Spleen (tissue), 11 donors: Measurements from ENCODE around the gene INTS3. TPM values are rescaled to one million over a fixed set of nuclear protein-coding genes. Genes with fewer than 3 reads are reported as not detected.

Source experiments
- DNase-seq: peaks from one replicate; pipeline ENCODE4 v3.0.0-alpha.2; 2020
- H3K27ac ChIP-seq, 8 donors: fragments of 200-600 bp; sonication (generic) in 7 of 8; 1 replicate in 4 of 8; 2 replicates in 4 of 8; pipeline versions ENCODE4 v1.5.0 to v1.8.0; 2016 to 2021; ENCODE audit warnings: inconsistent platforms in 4 of 8, mild to moderate bottlenecking in 4 of 8, moderate library complexity in 1 of 8
- H3K27me3 ChIP-seq, 7 donors: fragments of 200-600 bp; sonication (generic) in 6 of 7; replicated peaks in 1 of 7; 1 replicate in 4 of 7; 2 replicates in 3 of 7; pipeline versions ENCODE4 v1.5.0 to v1.8.0; 2016 to 2021; ENCODE audit warnings: inconsistent platforms in 3 of 7, mild to moderate bottlenecking in 1 of 7
- H3K36me3 ChIP-seq, 6 donors: fragments of 200-600 bp; sonication (generic) in 5 of 6; 1 replicate in 4 of 6; 2 replicates in 2 of 6; pipeline versions ENCODE4 v1.5.0 to v1.8.0; 2016 to 2021; ENCODE audit warnings: inconsistent platforms in 2 of 6
- H3K4me1 ChIP-seq, 6 donors: fragments of 200-600 bp; sonication (generic) in 5 of 6; 1 replicate in 3 of 6; 2 replicates in 3 of 6; pipeline versions ENCODE4 v1.5.0 to v1.8.0; 2016 to 2021; ENCODE audit warnings: inconsistent platforms in 3 of 6
- H3K4me3 ChIP-seq, 8 donors: fragments of 200-600 bp; sonication (generic) in 7 of 8; 1 replicate in 4 of 8; 2 replicates in 4 of 8; pipeline versions ENCODE4 v1.5.0 to v1.8.0; 2016 to 2021; ENCODE audit warnings: inconsistent platforms in 4 of 8, mild to moderate bottlenecking in 4 of 8, moderate library complexity in 2 of 8
- H3K9me3 ChIP-seq, 8 donors: fragments of 200-600 bp; sonication (generic) in 7 of 8; 1 replicate in 4 of 8; 2 replicates in 4 of 8; pipeline versions ENCODE4 v1.5.0 to v1.8.0; 2016 to 2021; ENCODE audit warnings: inconsistent platforms in 4 of 8
- POLR2A ChIP-seq, 3 donors: fragments of 450-650 bp; IDR thresholded peaks; one replicate each; pipeline ENCODE4 v1.5.1; 2017; ENCODE audit warnings: antibody characterized with exemption in 3 of 3, mild to moderate bottlenecking in 1 of 3
- POLR2AphosphoS5 ChIP-seq, 3 donors: sonication (generic); formaldehyde crosslinking; IDR thresholded peaks; one replicate each; pipeline ENCODE4 v1.5.1; 2017; ENCODE audit warnings: antibody characterized with exemption in 3 of 3
- WGBS, 5 donors: extraction: QIAGEN DNeasy Blood & Tissue Kit in 3 of 5; methylation state at CpG; one replicate each; pipeline versions ENCODE4 v1.1.5 to v1.1.7; 2013 to 2018; 5-methylcytosine and 5-hydroxymethylcytosine counted together
- intact Hi-C: fragments of 100-400 bp; cut with DNase I; formaldehyde crosslinking; loops from one replicate; pipeline ENCODE4 v1.15.0; 2023; ENCODE audit warnings: low total_unique reads
- polyA plus RNA-seq, 3 donors: library from polyadenylated mRNA; stranded (reverse); fragments of 200-250 nt; gene quantifications; one replicate each; pipeline ENCODE4 v1.2.1, GENCODE V29; 2013
- total RNA-seq, 7 donors: library from RNA; depleted of rRNA in 3 of 7; stranded (reverse); fragments of >200 nt in 3 of 7; fragmentation: NEBNext Ultra II Directional in 4 of 7; extraction: Animal tissue kit (Norgen Biotek cat#: 25700) in 4 of 7; gene quantifications; one replicate each; pipeline versions ENCODE4 v1.1.0 to v1.2.1, GENCODE V29; 2016 to 2021
- TF ChIP-seq, protein P1 (sequence below), 11 experiments: fragments of 200-600 bp in 7 of 11; fragments of 450-650 bp in 4 of 11; sonication (generic) in 4 of 11; IDR thresholded peaks in 8 of 11; conservative IDR thresholded peaks in 3 of 11; 1 replicate in 7 of 11; 2 replicates in 4 of 11; pipeline versions ENCODE4 v1.4.0 to v1.8.0; 2016 to 2021; ENCODE audit warnings: antibody characterized with exemption in 11 of 11, inconsistent platforms in 4 of 11, mild to moderate bottlenecking in 1 of 11
- donor health status: healthy with polysubstance abuse.
- donor health status: DM: no; HTN: no; CAD: no; lungs with moderate emphysema.
- donor health status: DM: no; HTN: no; CAD: no.
- donor health status: Bipolar disorder and iron deficiency.
- donor health status: healthy.
- donor health status: DM: no; HTN: no; CAD: no.
- donor health status: DM: yes; HTN: yes; CAD: no.

The INTS3 gene
- total and polyA plus RNA-seq, 10 donors: 24.7 to 66.2 (median 47.9) TPM

DNA sequence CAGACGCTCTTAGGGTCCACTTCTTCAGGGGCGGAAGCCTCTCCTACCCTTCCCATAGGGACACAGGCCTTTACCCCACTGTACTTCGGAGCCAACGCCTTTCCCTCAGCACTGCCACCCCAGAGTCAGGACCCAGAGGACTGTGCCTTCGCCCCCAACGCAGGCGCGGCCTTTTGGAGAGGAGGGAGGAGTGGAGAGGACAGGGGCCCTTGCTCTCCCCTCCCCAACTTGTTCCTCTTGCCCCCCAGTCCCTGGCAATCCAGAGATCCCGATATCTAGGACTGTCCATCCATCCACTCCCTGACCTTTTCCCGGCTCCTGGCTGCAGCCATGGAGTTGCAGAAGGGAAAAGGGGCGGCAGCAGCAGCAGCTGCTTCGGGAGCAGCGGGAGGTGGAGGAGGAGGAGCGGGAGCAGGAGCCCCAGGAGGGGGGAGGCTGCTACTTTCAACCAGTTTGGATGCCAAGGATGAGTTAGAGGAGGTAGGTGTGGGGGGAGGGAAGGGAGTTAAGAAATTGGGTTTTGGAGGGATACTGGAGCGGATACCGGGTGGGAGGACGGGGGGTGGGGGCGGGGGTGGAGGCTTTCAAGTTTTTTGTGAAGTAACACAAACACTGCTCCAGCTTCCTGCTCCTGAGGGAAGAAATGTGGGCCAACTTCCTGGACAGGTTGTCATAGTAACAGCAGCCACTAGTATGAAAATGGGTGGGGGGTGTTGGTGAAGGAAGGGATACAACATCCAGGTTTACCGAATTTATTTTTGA, 636 bp downstream of the INTS3 start:
- TF ChIP-seq, protein P1, sequence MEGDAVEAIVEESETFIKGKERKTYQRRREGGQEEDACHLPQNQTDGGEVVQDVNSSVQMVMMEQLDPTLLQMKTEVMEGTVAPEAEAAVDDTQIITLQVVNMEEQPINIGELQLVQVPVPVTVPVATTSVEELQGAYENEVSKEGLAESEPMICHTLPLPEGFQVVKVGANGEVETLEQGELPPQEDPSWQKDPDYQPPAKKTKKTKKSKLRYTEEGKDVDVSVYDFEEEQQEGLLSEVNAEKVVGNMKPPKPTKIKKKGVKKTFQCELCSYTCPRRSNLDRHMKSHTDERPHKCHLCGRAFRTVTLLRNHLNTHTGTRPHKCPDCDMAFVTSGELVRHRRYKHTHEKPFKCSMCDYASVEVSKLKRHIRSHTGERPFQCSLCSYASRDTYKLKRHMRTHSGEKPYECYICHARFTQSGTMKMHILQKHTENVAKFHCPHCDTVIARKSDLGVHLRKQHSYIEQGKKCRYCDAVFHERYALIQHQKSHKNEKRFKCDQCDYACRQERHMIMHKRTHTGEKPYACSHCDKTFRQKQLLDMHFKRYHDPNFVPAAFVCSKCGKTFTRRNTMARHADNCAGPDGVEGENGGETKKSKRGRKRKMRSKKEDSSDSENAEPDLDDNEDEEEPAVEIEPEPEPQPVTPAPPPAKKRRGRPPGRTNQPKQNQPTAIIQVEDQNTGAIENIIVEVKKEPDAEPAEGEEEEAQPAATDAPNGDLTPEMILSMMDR (IDR thresholded peaks at IDR 0.05 in 8 of 11, conservative IDR thresholded peaks at IDR 0.05 in 3 of 11): peak in 2 of 11 experiments; percentile 0 to 1
- no peak for TF ChIP-seq POLR2A (IDR thresholded peaks at IDR 0.05)
- no peak for TF ChIP-seq POLR2AphosphoS5 (IDR thresholded peaks at IDR 0.05)
- intact Hi-C loops: no loop called here
- no peaks in the 10 kb centered on the region for H3K9me3 ChIP-seq
- H3K36me3 ChIP-seq: peaks cover 0 to 8% (median 0%) of the 10 kb centered on the region in 6 donors
- H3K4me1 ChIP-seq: peaks cover 8 to 44% (median 32%) of the 10 kb centered on the region in 6 donors
- no peaks in the 10 kb centered on the region for H3K27me3 ChIP-seq
- H3K27ac ChIP-seq: peak overlapping the region; percentile 93 to 98 (median 97)
- H3K4me3 ChIP-seq: peak overlapping the region; percentile 51 to 80 (median 60)
- WGBS, 5 donors: 0 to 2% (median 1%) methylated on average over 15 to 19 of the region's 19 CpGs
- DNase-seq: peak; percentile 88

DNA sequence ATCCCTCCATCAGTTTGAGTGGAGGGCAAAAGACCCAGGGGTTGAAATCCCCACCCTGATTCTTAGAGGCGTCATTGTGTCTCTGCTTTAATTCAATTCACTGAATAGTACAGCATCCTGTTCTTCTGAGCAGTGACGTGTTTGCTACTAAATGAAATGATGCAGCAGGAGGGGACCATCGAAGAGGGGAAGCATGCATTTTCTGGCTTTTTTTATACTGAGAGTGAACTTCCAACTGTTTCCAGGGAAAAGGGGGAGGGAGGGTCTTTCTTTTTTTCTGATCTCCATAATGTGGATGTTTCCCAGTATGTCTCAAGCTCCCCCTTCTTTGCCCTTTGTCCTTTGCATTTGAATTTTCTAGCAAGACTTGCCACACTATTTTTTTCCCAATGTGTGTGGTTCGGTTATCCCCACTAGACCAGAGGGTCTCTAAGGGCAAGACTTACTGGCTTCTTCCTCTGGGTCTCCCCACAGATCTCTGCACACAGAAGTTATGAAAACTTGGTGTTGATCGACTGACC, 2.7 kb downstream of the INTS3 start:
- no peaks in the 10 kb centered on the region for H3K27me3 ChIP-seq
- H3K4me3 ChIP-seq: no peak overlapping the region
- H3K4me1 ChIP-seq: peaks cover 13 to 65% (median 45%) of the 10 kb centered on the region in 6 donors
- TF ChIP-seq POLR2A (IDR thresholded peaks at IDR 0.05) (no peak), POLR2AphosphoS5 (IDR thresholded peaks at IDR 0.05) (no peak)
- TF ChIP-seq, protein P1 (IDR thresholded peaks at IDR 0.05 in 8 of 11, conservative IDR thresholded peaks at IDR 0.05 in 3 of 11): no peak
- intact Hi-C loops: no loop called here
- peaks cover 0 to 10% (median 0%) of the 10 kb centered on the region in 6 donors for H3K36me3 ChIP-seq
- DNase-seq: no peak
- H3K27ac ChIP-seq: peak overlapping the region in 6 of 8 donors; percentile 38 to 97 (median 42)
- WGBS, 5 donors: 57 to 81% (median 65%) methylated on average over 5 of the region's 5 CpGs
- no peaks in the 10 kb centered on the region for H3K9me3 ChIP-seq

DNA sequence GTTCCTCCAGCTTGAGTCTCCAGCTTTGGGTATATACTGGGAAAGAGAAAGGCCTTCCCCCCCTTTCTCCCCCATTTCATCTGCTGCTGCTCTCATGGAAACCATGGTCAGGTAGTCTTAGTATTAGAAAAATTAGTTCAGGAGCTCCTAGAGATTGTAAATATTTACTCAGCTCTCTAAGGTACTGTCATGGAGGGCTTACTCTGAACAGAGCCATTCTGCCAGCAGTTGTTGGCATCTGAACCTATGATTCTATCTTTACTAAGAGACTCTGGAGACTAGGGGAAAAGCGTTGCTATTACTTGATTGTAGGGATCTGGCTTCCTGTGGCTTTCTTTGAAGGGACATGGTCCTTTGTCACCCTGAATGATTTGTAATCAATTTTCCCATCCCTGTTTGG, 6.1 kb downstream of the INTS3 start:
- no peaks in the 10 kb centered on the region for H3K27me3 ChIP-seq
- 75 to 85% (median 80%) methylated on average over 1 of the region's 1 CpG for WGBS, 5 donors
- DNase-seq: no peak
- H3K27ac ChIP-seq: peak overlapping the region in 6 of 8 donors; percentile 67 to 86 (median 72)
- H3K4me1 ChIP-seq: peaks cover 11 to 61% (median 32%) of the 10 kb centered on the region in 6 donors
- H3K4me3 ChIP-seq: no peak overlapping the region
- TF ChIP-seq POLR2AphosphoS5 (IDR thresholded peaks at IDR 0.05) (no peak), POLR2A (IDR thresholded peaks at IDR 0.05) (no peak)
- TF ChIP-seq, protein P1 (IDR thresholded peaks at IDR 0.05 in 8 of 11, conservative IDR thresholded peaks at IDR 0.05 in 3 of 11): no peak
- H3K36me3 ChIP-seq: peaks cover 0 to 26% (median 2%) of the 10 kb centered on the region in 6 donors
- intact Hi-C loops: no loop called here
- H3K9me3 ChIP-seq: no peaks in the 10 kb centered on the region
